Measurements from ENCODE around the gene NPY1R.

DNA sequence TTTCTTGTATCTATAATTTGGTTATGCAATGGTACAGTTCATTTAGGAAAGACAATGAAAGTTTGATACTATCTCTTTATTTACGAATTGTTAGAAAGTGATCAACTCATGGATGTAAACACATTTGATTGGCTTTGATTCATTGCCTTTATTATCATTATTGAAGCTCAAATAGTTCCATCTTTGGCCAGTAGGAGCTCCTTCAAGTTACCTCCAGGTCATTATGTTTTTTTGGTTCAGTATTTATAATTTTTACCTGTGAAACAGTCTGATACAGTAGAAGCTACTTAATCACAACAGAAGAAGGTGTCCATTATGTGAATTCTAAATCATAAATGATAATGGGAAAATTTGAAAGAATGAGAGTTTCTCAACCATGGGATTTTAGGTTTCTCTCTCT lies 23.7 kb upstream of the NPY1R start:
- TF ChIP-seq POLR2A (IDR thresholded peaks at IDR 0.05; ENCODE audit: low read depth, low read length) (no peak), POLR2AphosphoS5 (IDR thresholded peaks at IDR 0.05; ENCODE audit: low read depth, low read length) (no peak), SPI1 (IDR thresholded peaks at IDR 0.05; ENCODE audit: low read depth, low read length) (no peak), TAF1 (IDR thresholded peaks at IDR 0.05; ENCODE audit: low read depth, low read length) (no peak)
